ENCODE measurements around the gene KANSL1L. TPM values are rescaled to one million over a fixed set of nuclear protein-coding genes. Genes with fewer than 3 reads are reported as not detected.

KANSL1L gene
- total RNA-seq, 1 experiment from 2014 or later: 26.1 TPM

- Histone ChIP-seq H3K27me3 (ENCODE audit: low read length) (no peaks in the 10 kb centered on the region), H3K4me3 (ENCODE audit: low read length) (no peak overlapping the region), H3K27ac (ENCODE audit: low read length) (no peak overlapping the region), H4K20me1 (ENCODE audit: insufficient read depth, low read depth, low read length) (no peaks in the 10 kb centered on the region), H2AFZ (ENCODE audit: low read length) (no peak overlapping the region), H3K9ac (ENCODE audit: low read length) (no peak overlapping the region), H3K4me2 (ENCODE audit: low read depth, low read length, poor library complexity, severe bottlenecking) (no peak overlapping the region), H3K9me3 (ENCODE audit: low read length) (no peaks in the 10 kb centered on the region), H3K79me2 (ENCODE audit: low read length) (peaks cover 49% of the 10 kb centered on the region), H3K4me1 (ENCODE audit: low read length) (peaks cover 10% of the 10 kb centered on the region), H3K9me2 (replicated peaks; ENCODE audit: insufficient read depth, low read length) (no peaks in the 10 kb centered on the region), H3K36me3 (ENCODE audit: insufficient read depth, low read length) (peaks cover 4% of the 10 kb centered on the region; the same call in 1 of the 2 replicates)
- DNase-seq: no peak
Observed at GRCh38 chr2:210157526-210157925, 13.7 kb downstream of the KANSL1L start.

- no peak overlapping the region for H3K9ac ChIP-seq (ENCODE audit: low read length)
- H3K27ac ChIP-seq (ENCODE audit: low read length): no peak overlapping the region
- H3K79me2 ChIP-seq (ENCODE audit: low read length): peaks cover 21% of the 10 kb centered on the region; the same call in 1 of the 2 replicates
- no peaks in the 10 kb centered on the region for H3K9me2 ChIP-seq (replicated peaks; ENCODE audit: insufficient read depth, low read length)
- 0 out of 2 replicates have a peak, but pooled peaks cover 7% of the 10 kb centered on the region for H3K36me3 ChIP-seq (ENCODE audit: insufficient read depth, low read length)
- H3K4me2 ChIP-seq (ENCODE audit: low read depth, low read length, poor library complexity, severe bottlenecking): no peak overlapping the region
- no peak for DNase-seq
- no peaks in the 10 kb centered on the region for H3K27me3 ChIP-seq (ENCODE audit: low read length)
- H3K9me3 ChIP-seq (ENCODE audit: low read length): no peaks in the 10 kb centered on the region
- no peak overlapping the region for H2AFZ ChIP-seq (ENCODE audit: low read length)
- no peaks in the 10 kb centered on the region for H4K20me1 ChIP-seq (ENCODE audit: insufficient read depth, low read depth, low read length)
- H3K4me1 ChIP-seq (ENCODE audit: low read length): no peaks in the 10 kb centered on the region
- H3K4me3 ChIP-seq (ENCODE audit: low read length): no peak overlapping the region
Observed at GRCh38 chr2:210147614-210148013, 23.6 kb downstream of the KANSL1L start.

GRCh38 chr2:210132239-210132638 is 39.0 kb downstream of the KANSL1L start:
- Histone ChIP-seq H3K36me3 (ENCODE audit: insufficient read depth, low read length) (no peaks in the 10 kb centered on the region), H3K27ac (ENCODE audit: low read length) (no peak overlapping the region), H2AFZ (ENCODE audit: low read length) (no peak overlapping the region), H3K4me1 (ENCODE audit: low read length) (peaks cover 5% of the 10 kb centered on the region; the same call in 1 of the 2 replicates), H3K9me2 (replicated peaks; ENCODE audit: insufficient read depth, low read length) (no peaks in the 10 kb centered on the region), H3K4me2 (ENCODE audit: low read depth, low read length, poor library complexity, severe bottlenecking) (no peak overlapping the region), H3K4me3 (ENCODE audit: low read length) (no peak overlapping the region), H3K9me3 (ENCODE audit: low read length) (0 out of 2 replicates have a peak, but pooled peaks cover under 1% of the 10 kb centered on the region), H3K79me2 (ENCODE audit: low read length) (no peaks in the 10 kb centered on the region), H3K9ac (ENCODE audit: low read length) (no peak overlapping the region), H3K27me3 (ENCODE audit: low read length) (no peaks in the 10 kb centered on the region), H4K20me1 (ENCODE audit: insufficient read depth, low read depth, low read length) (no peaks in the 10 kb centered on the region)
- DNase-seq: no peak

GRCh38 chr2:210128961-210129360 is 42.2 kb downstream of the KANSL1L start:
- Histone ChIP-seq H3K4me2 (ENCODE audit: low read depth, low read length, poor library complexity, severe bottlenecking) (no peak overlapping the region), H3K9me2 (replicated peaks; ENCODE audit: insufficient read depth, low read length) (no peaks in the 10 kb centered on the region), H3K9ac (ENCODE audit: low read length) (no peak overlapping the region), H3K4me1 (ENCODE audit: low read length) (peaks cover 5% of the 10 kb centered on the region; the same call in 1 of the 2 replicates), H2AFZ (ENCODE audit: low read length) (peak overlapping the region; percentile 63; the same call in 1 of the 2 replicates), H4K20me1 (ENCODE audit: insufficient read depth, low read depth, low read length) (no peaks in the 10 kb centered on the region), H3K27me3 (ENCODE audit: low read length) (no peaks in the 10 kb centered on the region), H3K9me3 (ENCODE audit: low read length) (0 out of 2 replicates have a peak, but pooled peaks cover 3% of the 10 kb centered on the region), H3K4me3 (ENCODE audit: low read length) (no peak overlapping the region), H3K36me3 (ENCODE audit: insufficient read depth, low read length) (0 out of 2 replicates have a peak, but pooled peaks cover 9% of the 10 kb centered on the region), H3K27ac (ENCODE audit: low read length) (no peak overlapping the region), H3K79me2 (ENCODE audit: low read length) (no peaks in the 10 kb centered on the region)
- no peak for DNase-seq

- no peaks in the 10 kb centered on the region for H3K4me1 ChIP-seq (ENCODE audit: low read length)
- H3K79me2 ChIP-seq (ENCODE audit: low read length): no peaks in the 10 kb centered on the region
- H3K4me2 ChIP-seq (ENCODE audit: low read depth, low read length, poor library complexity, severe bottlenecking): no peak overlapping the region
- H3K27ac ChIP-seq (ENCODE audit: low read length): no peak overlapping the region
- H2AFZ ChIP-seq (ENCODE audit: low read length): no peak overlapping the region
- no peaks in the 10 kb centered on the region for H3K36me3 ChIP-seq (ENCODE audit: insufficient read depth, low read length)
- no peak overlapping the region for H3K9ac ChIP-seq (ENCODE audit: low read length)
- H3K4me3 ChIP-seq (ENCODE audit: low read length): no peak overlapping the region
- H3K9me2 ChIP-seq (replicated peaks; ENCODE audit: insufficient read depth, low read length): no peaks in the 10 kb centered on the region
- H4K20me1 ChIP-seq (ENCODE audit: insufficient read depth, low read depth, low read length): no peaks in the 10 kb centered on the region
- peak; percentile 46 for DNase-seq
- peaks cover 9% of the 10 kb centered on the region for H3K9me3 ChIP-seq (ENCODE audit: low read length)
- no peaks in the 10 kb centered on the region for H3K27me3 ChIP-seq (ENCODE audit: low read length)
Observed at GRCh38 chr2:210113614-210114235, 57.5 kb downstream of the KANSL1L start.

GRCh38 chr2:210112871-210113270 is 58.3 kb downstream of the KANSL1L start:
- no peak overlapping the region for H3K4me2 ChIP-seq (ENCODE audit: low read depth, low read length, poor library complexity, severe bottlenecking)
- H3K9me2 ChIP-seq (replicated peaks; ENCODE audit: insufficient read depth, low read length): no peaks in the 10 kb centered on the region
- no peak overlapping the region for H2AFZ ChIP-seq (ENCODE audit: low read length)
- no peaks in the 10 kb centered on the region for H3K36me3 ChIP-seq (ENCODE audit: insufficient read depth, low read length)
- H3K9me3 ChIP-seq (ENCODE audit: low read length): peaks cover 9% of the 10 kb centered on the region
- no peaks in the 10 kb centered on the region for H3K27me3 ChIP-seq (ENCODE audit: low read length)
- H3K79me2 ChIP-seq (ENCODE audit: low read length): no peaks in the 10 kb centered on the region
- H3K9ac ChIP-seq (ENCODE audit: low read length): no peak overlapping the region
- no peak for DNase-seq
- no peak overlapping the region for H3K4me3 ChIP-seq (ENCODE audit: low read length)
- no peaks in the 10 kb centered on the region for H4K20me1 ChIP-seq (ENCODE audit: insufficient read depth, low read depth, low read length)
- H3K4me1 ChIP-seq (ENCODE audit: low read length): no peaks in the 10 kb centered on the region
- H3K27ac ChIP-seq (ENCODE audit: low read length): no peak overlapping the region

- Histone ChIP-seq H3K4me1 (ENCODE audit: low read length) (no peaks in the 10 kb centered on the region), H3K9ac (ENCODE audit: low read length) (no peak overlapping the region), H3K79me2 (ENCODE audit: low read length) (no peaks in the 10 kb centered on the region), H3K4me3 (ENCODE audit: low read length) (no peak overlapping the region), H3K27me3 (ENCODE audit: low read length) (no peaks in the 10 kb centered on the region), H4K20me1 (ENCODE audit: insufficient read depth, low read depth, low read length) (no peaks in the 10 kb centered on the region), H2AFZ (ENCODE audit: low read length) (no peak overlapping the region), H3K27ac (ENCODE audit: low read length) (no peak overlapping the region), H3K9me3 (ENCODE audit: low read length) (no peaks in the 10 kb centered on the region), H3K4me2 (ENCODE audit: low read depth, low read length, poor library complexity, severe bottlenecking) (no peak overlapping the region), H3K9me2 (replicated peaks; ENCODE audit: insufficient read depth, low read length) (no peaks in the 10 kb centered on the region), H3K36me3 (ENCODE audit: insufficient read depth, low read length) (no peaks in the 10 kb centered on the region; the same call in 1 of the 2 replicates)
- DNase-seq: no peak
Observed at GRCh38 chr2:210099940-210100339, 71.3 kb downstream of the KANSL1L start.

GRCh38 chr2:210094787-210095186 is 76.4 kb downstream of the KANSL1L start:
- no peak overlapping the region for H2AFZ ChIP-seq (ENCODE audit: low read length)
- no peaks in the 10 kb centered on the region for H3K36me3 ChIP-seq (ENCODE audit: insufficient read depth, low read length)
- H4K20me1 ChIP-seq (ENCODE audit: insufficient read depth, low read depth, low read length): no peaks in the 10 kb centered on the region

More at GRCh38 chr2:210094787-210095186, 76.4 kb downstream of the KANSL1L start:
- no peaks in the 10 kb centered on the region for H3K79me2 ChIP-seq (ENCODE audit: low read length)
- H3K4me2 ChIP-seq (ENCODE audit: low read depth, low read length, poor library complexity, severe bottlenecking): no peak overlapping the region
- no peak overlapping the region for H3K9ac ChIP-seq (ENCODE audit: low read length)
- peak; percentile 29 for DNase-seq
- no peak overlapping the region for H3K27ac ChIP-seq (ENCODE audit: low read length)
- no peaks in the 10 kb centered on the region for H3K4me1 ChIP-seq (ENCODE audit: low read length)
- no peak overlapping the region for H3K4me3 ChIP-seq (ENCODE audit: low read length)
- no peaks in the 10 kb centered on the region for H3K9me3 ChIP-seq (ENCODE audit: low read length)
- H3K27me3 ChIP-seq (ENCODE audit: low read length): no peaks in the 10 kb centered on the region
- no peaks in the 10 kb centered on the region for H3K9me2 ChIP-seq (replicated peaks; ENCODE audit: insufficient read depth, low read length)
